Measurements from ENCODE around the gene EEFSEC.

EEFSEC gene

DNA sequence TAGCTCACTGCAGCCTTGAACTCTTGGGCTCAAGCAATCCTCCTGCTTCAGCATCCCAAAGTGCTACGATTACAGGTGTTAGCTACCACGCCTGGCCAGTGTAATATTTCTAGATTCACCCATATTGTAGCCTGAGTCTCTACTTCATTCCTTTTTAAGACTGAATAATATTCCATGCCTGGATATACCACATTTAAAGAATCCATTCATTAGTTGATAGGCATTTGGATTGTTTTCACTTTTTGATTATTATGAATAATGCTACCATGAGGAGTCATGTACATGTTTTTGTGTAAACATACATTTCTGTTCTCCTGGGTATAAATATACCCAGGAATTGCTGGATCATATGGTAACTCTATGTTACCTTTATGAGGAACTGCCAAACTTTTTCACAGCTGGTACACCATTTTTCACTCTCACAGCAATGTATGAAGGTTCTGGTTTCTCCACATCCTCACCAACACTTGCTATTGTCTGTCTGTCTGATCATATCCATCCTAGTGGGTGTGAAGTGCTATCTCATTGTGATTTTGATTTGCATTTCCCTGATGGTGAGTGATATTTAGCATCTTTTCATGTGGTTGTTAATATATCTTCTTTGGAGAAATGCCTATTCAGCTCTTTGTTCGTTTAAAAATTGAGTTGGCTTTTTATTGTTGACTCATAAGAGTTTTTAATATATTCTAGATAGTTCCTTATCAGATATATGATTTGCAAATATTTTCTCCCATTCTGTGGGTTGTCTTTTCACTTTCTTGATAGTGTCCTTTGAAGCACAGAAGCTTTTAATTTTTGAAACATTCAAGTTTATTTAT, 32.6 kb downstream of the EEFSEC start:
- no peak for DNase-seq

DNA sequence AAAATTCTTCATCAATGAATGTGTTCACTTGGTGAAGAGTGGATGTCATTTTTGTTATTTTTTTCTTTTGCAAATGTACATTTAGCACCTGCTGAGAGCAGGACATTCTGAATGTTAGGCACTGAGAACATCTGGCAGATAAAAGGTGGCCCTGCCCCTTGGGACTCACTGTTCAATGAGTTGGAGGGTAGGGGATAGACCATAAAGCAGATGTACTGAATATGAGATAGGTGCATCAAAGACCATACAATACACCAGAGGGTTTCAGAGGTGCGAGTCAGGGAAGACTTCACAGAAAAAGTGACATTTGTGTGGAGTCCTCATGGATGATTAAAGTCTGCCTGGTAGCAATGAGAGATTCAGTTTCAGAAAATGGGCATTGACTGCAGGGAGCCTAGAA, 34.2 kb downstream of the EEFSEC start:
- DNase-seq, result no peak

DNA sequence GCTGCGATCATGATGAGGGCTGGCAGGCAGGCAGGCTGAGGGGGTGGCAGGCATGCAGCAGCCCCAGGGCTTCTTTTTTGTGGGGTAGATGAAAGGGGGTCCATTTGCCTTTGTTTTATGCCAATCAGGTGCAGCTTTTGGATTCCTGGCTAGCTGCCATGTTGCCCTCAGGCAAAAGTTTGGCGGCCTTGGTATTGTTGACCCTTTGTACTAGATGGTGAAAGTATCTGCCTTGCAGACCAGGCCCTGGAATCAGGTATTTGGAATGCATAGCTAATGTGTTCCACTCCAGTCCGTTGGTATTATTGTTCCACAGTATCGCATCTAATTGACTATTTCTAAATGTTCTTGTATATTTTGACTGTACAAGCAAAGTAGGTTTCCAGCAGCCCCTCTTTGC, 35.0 kb downstream of the EEFSEC start:
- DNase-seq, result no peak

DNA sequence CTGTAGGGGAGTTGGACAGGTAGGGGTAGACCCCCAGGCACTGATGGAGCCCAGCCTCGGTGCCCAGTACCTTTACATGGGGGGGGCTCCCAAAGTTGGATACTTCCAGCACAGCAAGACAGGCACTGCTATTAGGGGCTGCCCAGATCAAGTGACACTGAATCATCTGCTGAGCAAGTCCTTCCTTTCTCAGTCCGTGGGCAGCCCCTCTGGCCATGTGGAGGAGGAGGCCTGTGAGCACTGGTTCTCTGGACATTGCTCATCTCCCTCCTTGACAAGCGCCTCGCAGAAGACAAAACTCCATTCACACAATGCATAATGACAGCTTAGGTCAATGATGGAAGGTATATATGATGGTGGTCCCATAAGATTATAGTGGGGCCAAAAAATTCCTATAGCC, 35.7 kb downstream of the EEFSEC start:
- no peak for DNase-seq

DNA sequence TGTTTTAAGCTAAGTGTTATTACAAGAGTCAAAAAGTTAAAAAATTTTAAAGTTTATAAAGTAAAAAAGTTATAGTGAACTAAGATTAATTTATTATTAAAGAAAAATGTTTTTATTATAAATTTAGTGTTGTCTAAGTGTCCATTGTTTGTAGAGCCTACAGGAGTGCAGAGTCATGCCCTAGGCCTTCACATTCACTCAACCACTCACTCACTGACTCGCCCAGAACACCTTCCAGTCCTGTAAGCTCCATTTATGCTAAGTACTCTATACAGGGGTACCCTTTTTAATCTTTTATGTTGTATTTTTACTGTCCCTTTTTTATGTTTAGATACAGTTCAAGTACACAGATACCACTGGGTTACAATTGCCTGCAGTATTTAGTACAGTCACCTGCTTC, 37.2 kb downstream of the EEFSEC start:
- DNase-seq, result no peak

DNA sequence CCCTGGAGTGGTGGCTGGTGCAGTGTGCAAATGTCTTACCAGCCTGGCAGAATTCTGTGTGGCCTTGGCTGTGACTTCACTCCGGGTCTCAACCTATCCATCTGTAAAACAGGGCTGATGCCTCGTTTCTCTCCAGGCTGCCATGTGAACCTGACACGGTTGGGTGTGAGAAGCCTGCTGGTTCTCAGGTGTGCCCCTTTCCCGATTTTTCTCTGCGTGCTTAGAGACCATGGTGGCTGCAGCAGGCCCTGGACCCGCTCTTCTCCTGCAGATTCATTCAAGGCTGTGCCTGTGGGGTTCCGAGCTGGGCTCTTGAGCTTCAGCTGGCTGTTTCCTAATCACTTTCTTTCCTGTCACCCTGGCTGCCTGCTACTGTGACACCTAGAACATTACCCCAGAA, 38.9 kb downstream of the EEFSEC start:
- DNase-seq, result no peak

DNA sequence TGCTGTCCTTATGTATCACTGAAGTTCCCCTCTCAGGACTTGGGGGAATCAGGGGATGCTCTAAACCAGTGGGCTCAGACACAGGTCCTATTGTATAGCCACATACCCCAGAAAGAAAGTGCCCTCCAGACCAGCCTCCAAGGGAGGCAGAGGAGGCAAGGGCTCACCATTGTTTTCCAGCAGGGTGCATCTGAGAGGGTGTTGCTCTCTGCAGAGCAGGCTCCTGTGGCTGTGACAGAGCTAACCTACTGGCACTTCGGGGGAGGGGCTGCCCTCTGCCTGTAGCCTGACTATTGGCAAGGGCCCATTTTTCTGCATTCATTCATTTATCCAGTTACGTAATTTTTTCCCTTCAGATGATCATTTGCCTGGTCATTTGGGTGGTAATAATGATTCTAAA, 39.9 kb downstream of the EEFSEC start:
- DNase-seq, result no peak

DNA sequence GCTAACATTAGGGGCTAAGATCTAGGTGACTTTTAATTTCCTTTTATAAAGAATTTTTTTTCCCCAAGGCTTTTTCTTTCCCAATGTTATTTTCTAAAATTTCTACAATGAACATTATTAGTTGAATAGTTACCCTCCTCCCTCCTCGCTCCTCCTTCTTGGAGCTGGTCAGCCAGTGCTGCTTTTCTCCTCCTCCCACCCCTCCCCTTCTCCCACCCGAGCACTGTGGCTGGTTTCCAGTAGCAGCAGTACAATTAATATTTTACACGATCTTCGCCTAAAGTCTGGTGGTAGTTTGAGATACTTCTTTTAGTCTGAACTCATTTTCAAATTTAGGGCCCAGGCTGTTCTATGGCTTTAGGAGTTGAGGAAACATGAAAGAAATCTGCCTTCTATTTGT, 41.6 kb downstream of the EEFSEC start:
- no peak for DNase-seq

DNA sequence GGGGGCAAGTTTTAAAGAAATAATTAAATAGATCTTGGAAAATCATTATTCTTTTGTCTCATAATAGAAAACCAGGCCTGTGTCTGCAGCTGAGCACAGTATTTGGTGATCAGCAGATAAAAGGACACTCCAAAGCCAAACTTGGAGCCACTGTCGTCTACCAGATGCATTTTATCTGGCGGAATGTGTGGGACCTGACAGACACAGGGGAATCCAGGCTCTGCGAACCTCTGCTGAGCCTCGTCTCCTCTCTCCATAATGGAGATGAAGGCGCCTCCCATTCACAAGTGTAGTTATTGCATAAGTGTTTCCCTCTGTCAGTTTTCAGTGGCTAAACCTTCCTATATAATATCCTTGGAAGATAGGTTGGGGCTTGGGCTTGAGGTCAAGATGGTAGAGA, 42.1 kb downstream of the EEFSEC start:
- no peak for DNase-seq

DNA sequence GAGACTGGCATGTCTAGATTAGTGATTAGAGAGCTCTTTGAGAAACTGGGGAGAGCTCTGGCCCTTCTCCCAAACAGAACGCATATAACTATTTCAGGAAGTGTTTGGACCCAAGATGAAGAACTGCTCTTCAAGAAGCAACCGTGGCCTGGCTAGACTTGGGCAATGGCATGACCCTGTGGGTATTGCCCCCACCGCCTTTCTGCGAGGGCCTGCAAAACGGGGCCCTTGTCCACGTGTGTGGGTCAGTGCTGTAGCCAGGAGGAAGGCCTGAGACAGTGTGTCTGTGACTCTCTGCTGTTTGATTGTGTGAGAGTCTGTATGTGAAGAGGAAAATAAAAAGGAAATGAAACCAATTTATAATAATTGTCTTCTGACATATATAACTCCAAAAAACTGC, 42.5 kb downstream of the EEFSEC start:
- no peak for DNase-seq

DNA sequence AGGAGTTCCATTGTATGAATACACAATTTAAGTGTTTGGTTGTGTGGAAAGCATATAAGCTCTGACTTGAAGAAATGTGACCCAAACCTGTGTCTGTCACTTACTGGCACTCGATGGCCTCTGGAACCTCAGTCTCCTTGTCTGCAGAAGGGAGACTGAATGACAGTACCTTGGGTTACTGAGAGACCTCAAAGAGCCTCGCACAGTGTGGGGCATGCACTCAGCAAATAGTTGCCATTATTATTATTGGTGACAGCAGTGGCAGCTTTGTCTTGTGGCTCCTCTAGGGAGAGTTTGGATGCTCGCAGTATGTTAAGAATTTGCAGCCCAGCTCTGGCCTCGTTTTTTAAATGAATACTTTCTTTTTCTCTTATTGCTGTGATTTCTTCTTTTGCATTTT, 43.4 kb downstream of the EEFSEC start:
- no peak for DNase-seq

DNA sequence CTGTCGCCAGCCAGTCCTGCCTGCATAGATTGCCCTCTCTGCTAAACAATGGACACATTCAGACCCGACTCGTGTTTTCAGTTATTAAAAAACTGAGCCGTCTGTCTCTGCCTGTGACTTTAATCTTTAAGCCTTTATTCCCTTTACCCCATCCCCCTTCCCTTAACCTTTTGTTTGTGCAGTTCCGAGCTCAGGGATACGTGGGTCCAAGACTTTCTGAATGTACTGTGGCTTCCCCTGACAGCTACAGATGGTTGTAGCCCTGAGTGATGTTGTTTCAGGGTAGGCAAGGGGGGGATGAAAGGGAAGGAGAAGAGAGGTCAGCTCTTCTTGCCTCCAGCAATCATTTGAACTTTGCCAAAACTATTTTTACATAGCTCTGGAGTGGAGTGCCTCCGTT, 44.6 kb downstream of the EEFSEC start:
- DNase-seq, result no peak

DNA sequence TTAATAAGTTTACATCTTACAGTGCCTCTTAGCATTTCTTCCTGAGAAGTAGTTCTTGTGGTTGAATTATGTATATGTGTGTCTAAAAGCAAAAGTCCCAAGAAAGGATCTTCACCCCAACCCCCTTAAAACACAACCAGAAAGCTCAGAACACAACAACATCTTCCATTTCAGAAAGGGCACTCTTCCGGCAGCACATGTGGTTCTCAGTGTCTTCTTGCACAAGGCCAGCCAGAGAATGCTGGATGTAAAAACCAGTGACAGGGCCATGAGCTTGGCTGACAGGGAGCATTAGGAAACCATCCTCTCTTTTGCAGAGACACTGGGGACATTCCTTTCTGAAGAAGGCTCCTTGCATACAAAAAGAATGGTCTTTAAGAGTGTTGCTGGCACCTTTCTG, 45.0 kb downstream of the EEFSEC start:
- no peak for DNase-seq

DNA sequence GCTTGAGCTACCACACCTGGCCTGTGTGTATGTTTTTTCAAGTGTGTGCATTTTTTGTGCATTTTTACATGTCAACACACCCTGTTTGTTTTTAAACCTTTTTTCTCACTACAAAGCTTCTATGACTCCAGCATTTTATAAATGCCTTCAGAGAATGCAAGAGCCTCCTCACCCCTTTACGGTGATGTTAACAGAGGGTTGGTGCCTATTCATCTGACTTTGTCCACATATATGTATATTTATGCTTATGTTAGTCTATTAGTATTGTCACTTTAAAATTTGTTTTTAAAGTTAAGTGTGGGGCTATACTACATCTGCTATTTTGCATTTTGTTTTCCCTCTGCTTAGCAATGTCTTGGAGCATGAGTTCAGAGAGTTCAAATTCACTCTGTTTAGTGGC, 45.8 kb downstream of the EEFSEC start:
- DNase-seq, result no peak

DNA sequence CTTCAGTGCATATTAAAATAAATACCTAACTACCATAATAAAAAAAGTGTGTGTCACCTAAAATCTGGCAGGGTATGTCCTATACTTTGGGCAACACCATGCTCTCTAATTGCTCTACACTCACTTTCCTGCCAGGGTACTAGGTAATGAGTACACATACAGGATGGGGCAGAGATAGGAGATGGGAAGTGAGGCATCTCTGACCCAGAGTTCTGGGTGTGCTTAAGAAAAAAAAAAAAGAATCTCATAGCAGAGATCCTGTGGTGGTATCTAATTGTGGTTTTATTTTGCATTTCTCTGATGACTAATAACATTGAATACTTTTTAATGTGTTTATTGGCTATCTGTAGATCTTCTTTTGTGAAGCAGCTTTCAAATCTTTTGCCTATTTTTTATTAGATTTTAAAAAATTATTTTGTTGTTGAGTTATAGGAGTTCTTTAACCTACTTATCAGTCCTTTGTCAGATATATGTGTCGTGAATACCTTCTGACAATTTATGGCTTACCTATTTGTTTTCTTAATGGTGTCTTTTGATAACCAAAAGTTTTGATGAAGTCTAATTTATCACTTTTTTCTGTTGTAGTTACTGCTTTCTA, 48.0 kb downstream of the EEFSEC start:
- DNase-seq, result no peak

DNA sequence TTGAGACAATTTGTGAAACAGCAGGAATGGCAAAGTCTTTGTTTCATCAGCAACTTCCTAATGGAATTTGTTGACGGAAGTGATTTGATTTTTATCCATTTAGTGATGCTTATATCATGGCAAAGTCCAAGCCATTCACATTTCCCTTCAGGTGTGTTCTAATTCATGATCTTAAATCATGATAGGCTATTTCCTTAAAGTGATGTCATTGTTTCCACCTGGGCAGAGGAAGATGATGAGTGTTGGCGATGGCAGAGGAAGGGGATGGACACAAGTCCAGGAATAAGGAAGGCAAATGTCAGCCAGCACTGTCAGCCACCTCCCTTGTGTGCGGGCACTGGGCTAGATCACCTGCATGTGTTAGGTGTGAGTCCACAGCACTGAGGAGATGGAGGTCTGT, 49.9 kb downstream of the EEFSEC start:
- DNase-seq, result no peak

DNA sequence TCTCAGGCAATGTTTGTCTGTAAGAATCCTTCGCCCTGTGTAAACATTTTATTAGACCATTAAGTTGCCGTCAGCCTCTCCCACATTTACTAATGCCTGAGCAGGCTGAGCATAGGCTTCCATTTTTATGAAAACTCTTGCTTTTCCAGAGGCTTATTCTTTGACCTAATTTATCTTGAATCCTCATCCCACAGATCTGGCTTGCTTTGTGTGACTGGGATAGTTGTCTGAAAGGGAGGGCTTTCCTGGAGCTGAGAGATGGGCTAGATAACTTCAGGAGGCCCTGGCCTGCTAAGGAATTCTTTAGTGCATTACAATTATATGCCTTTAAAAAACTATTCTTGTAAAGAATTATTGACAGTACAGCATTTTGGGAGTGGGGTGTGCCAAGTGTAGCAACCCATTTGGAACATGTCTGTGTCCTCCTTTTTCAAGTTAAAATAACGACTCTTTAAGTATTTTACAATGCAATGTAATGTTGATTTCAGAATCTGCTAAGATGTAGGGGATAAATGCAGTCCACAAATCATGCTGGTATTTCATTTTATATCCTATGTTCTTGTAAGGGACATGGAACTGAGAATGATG, 52.4 kb downstream of the EEFSEC start:
- no peak for DNase-seq

DNA sequence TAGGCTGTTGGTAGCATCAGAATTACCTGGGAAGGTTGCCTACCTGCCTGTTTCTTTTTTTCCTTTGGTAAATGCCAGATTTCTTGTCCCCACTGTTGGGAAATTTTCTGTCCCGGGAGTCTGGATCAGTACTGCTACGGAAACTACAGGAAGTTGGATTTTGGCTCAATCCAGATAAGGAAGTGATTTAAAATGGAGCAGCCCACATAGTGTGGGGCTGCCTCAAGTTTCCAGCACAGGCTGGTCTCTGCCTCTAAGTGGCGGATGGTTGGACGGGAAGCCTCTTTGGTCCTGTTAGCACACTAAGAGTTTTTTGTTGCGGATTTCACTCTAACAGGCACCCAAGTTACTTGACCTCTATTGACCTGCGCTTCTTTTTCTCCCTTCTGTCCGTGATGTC, 54.7 kb downstream of the EEFSEC start:
- DNase-seq, result no peak

DNA sequence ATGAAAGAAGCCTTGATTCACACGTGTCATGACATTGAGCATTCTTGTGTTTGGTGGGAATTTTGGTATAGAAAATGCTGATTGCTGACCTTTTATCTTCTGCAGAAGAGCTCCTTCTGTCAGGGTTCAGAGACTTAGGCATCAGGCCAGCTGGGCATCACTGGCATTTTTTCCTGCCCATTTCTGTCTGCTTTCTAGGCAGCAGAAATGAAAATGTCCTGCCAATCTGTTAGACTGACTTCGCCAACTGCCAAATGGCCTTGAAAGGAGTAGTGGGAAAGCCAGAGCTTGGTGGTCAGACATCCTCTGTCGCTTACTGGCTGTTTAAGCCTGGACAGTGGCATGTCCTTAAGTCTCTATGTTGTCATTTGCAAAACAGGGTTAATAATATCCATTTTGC, 57.4 kb downstream of the EEFSEC start:
- DNase-seq, result no peak

DNA sequence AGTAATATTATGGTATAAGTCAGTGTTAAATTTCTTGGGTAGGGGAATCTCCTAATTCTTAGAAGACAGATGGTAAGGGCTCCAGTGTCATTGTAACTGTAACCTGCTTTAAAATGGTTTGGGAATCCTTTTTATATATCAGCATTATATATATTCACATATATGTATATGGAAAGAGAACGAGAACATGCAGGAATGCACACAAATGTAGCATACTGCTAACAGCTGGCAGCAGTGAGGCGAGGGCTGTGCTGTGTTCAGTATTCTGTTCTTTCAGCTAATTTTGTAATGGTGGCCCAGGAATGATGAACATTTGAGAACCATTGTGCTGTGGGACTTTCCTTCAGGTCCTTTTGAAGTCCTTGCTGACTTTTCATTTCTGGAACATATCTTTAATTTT, 60.8 kb downstream of the EEFSEC start:
- no peak for DNase-seq

DNA sequence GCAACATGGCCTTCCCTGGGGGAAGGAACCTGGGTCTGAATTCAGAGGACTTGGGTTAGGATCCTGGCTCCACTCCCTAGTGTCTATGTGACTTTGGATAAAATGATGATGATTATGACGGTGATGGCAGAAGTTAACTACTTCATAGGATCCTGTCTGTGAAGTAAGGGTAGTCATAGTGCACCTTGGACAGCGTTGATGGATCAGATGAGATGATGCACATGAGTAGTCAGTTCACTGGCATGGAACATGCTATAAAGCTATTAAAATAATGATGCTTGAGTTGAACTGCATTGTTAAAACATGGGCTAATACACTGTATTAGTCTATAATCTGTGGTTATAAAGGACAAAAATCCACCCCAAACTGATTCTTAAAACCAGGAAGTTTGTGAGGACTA, 62.0 kb downstream of the EEFSEC start:
- no peak for DNase-seq

DNA sequence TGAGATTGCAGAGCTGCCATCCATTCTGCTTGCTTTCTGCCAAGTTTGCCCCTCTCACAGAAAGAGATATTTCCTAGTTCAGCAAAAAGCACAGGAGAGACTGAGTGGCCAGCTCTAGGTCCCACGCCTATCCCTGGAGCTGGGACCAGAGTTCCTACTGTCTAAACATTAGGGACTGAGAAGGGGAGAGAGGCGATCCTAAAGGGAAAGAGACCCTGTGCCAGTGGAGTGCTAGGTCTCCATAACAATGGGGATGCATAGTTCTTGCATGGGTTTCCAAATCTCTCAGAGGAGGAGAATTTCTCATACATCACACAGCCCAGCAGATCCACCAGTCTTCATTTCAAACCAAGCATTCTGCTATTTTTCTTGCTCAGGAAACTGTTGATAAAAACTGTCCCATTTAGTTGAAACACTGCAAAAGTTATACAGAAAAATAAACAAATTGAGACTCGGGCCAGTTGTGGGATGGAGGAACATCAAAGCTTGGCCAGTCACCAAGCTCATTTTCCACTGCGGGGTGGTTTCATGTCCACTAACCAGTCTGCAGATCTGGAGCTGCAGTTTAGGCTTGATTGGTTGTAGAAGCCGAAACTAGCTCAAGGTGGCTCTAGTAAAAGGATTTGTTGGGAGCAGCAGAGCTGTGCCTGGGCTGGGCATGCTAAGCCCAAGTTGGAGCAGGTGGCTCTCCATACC, 62.7 kb downstream of the EEFSEC start:
- no peak for DNase-seq

DNA sequence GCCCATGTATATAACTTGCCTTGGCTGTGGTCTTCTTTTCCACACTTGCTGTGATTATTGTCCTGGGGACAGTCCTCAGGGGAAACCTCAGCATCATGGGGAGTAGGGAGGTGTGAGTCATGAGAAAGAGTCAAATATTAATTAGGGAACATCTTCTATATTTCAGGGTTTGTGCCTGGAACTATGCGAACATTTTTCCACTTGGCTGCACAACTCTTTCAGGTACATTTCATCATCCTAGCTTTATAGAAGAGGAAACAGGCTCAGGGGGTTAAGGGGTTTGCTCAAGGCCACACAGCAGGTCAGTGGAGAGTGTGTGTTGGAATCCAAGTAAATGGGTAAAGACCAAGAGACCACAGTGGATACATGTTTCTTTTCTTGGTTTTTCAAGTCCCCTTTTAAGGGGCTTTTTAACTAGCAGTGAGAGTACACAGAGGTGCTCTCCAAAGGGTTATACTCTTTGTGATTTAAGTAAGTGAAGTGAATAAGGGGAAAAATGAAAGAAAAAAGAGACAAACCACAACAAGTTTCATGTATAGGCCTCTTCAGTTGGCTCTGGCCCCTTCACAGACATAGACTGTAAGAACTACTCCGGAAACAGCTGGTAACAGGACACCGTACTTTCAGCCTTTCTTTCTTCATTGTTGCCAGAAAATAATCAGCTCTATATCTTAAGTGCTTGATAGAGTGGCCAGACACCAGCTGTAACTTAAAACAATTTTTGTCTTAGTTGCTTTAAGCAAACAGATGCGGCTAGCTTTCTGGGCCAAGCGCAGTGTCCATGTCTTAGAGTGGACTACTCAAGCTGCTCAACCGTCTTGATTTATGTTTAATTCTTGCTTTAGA, 64.6 kb downstream of the EEFSEC start:
- DNase-seq, result no peak
